OCI-LY3 (cell line): ENCODE data around the gene SCLY.
"Not testable (repeated sequence)": the region's sequence is repeated elsewhere in the genome, so short reads cannot be mapped to it uniquely, and the experiment has no call there.

ENCODE experiments used
- H2AFZ ChIP-seq: fragments of 200-600, 300-600 bp; shearing (Covaris generic); 2 replicates; pipeline ENCODE4 v1.6.0; 2014; ENCODE audit warnings: antibody characterized with exemption, low read depth, low read length
- H3K27ac ChIP-seq: fragments of 200-600, 300-600 bp; sonication (generic); 2 replicates; pipeline ENCODE4 v1.5.1; 2014; ENCODE audit warnings: mild to moderate bottlenecking, low read length, moderate library complexity, mixed read lengths
- H3K27me3 ChIP-seq: fragments of 200-600, 300-600 bp; sonication (generic); 2 replicates; pipeline ENCODE4 v1.6.1; 2014; ENCODE audit warnings: low read depth, low read length, mixed read lengths
- H3K36me3 ChIP-seq: fragments of 200-600, 300-600 bp; sonication (generic); replicated peaks from 2 replicates; pipeline ENCODE3; 2014; ENCODE audit warnings: low read depth, low read length, mixed read lengths
- H3K4me1 ChIP-seq: fragments of 300-600, 200-600 bp; sonication (generic); 2 replicates; pipeline ENCODE4 v1.6.1; 2014; ENCODE audit warnings: low read length, mixed read lengths
- H3K4me2 ChIP-seq: fragments of 200-600, 300-600 bp; sonication (generic); 2 replicates; pipeline ENCODE4 v1.6.1; 2014; ENCODE audit warnings: low read length, mixed read lengths
- H3K4me3 ChIP-seq: fragments of 300-600, 200-600 bp; sonication (generic); 2 replicates; pipeline ENCODE4 v1.5.1; 2014; ENCODE audit warnings: antibody characterized with exemption, mild to moderate bottlenecking, low read length, moderate library complexity
- H3K79me2 ChIP-seq: fragments of 300-600, 200-600 bp; shearing (Covaris generic); 2 replicates; pipeline ENCODE4 v1.6.1; 2014; ENCODE audit warnings: mild to moderate bottlenecking, low read length, mixed read lengths
- H3K9ac ChIP-seq: fragments of 300-600, 200-600 bp; shearing (Covaris generic); 2 replicates; pipeline ENCODE4 v1.6.0; 2014; ENCODE audit warnings: mild to moderate bottlenecking, low read length, moderate library complexity
- H3K9me3 ChIP-seq: fragments of 200-600, 300-600 bp; shearing (Covaris generic); 2 replicates; pipeline ENCODE4 v1.6.1; 2014; ENCODE audit warnings: low read length, mixed read lengths; ENCODE audit not compliant: insufficient read depth
- H4K20me1 ChIP-seq: fragments of 200-600, 300-600 bp; sonication (generic); 2 replicates; pipeline ENCODE4 v1.6.1; 2016; ENCODE audit warnings: low read length, mixed read lengths; ENCODE audit not compliant: insufficient read depth
- CTCF ChIP-seq: fragments of 200-600, 300-600 bp; sonication (generic); IDR thresholded peaks from 2 replicates; pipeline ENCODE4 v1.5.1; 2014; ENCODE audit warnings: antibody characterized with exemption, low read length, low read depth
- EZH2phosphoT487 ChIP-seq: fragments of 200-600 bp; shearing (Covaris generic); IDR thresholded peaks from 2 replicates; pipeline ENCODE4 v1.6.1; 2018; ENCODE audit warnings: antibody characterized with exemption, mixed run types, low read depth

SCLY gene

DNA sequence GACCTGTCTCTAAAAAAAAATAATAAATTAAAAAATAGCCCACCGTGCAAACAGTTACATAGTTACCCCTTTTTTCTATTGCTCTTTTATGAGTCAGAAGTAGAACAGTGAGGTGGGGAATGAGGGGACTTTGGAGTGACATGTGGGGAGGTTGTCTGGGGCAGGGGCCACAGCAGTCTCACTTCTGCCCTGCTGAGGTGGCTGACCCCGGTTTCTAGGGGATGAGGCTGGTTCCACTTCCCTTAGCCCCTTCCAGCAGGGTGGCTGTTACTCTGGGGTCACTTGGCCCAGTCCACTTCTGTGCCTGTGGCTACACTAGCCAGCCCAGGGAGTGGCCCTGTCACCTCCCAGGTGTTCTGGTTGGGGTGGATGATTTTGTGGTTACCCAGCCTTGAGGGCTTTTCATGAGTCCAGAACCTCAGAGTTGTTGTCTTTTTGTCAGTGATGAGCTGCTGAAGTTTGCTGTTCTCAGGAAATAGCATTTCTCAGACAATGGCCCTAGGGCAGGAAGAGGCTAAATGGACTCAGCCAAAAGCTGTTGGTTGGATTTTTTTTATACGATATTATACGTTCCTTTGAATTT lies 28.0 kb upstream of the SCLY start:
- TF ChIP-seq EZH2phosphoT487, result no peak
- no peak for TF ChIP-seq CTCF
- Histone ChIP-seq H2AFZ (no peak overlapping the region), H3K4me1 (no peaks in the 10 kb centered on the region), H4K20me1 (no peaks in the 10 kb centered on the region), H3K27me3 (no peaks in the 10 kb centered on the region), H3K9ac (no peak overlapping the region), H3K4me2 (no peak overlapping the region), H3K27ac (no peak overlapping the region), H3K9me3 (no peaks in the 10 kb centered on the region), H3K36me3 (no peaks in the 10 kb centered on the region), H3K4me3 (no peak overlapping the region), H3K79me2 (no peaks in the 10 kb centered on the region)

DNA sequence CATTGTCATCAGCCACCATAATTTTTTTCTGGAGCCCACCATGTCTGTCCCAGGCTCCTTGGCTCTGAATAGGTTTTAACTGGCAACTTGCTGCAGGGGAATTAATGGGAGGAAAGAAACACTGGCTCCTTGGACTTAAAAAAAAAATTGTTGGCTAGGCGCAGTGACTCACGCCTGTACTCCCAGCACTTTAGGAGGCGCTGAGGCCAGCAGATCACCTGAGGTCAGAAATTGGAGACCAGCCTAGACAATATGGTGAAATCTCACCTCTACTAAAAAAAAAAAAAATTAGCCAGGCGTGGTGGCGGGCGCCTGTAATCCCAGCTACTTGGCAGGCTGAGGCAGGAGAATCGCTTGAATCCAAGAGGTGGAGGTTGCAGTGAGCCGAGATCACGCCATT lies 26.8 kb upstream of the SCLY start:
- not testable (repeated sequence) for H3K4me1 ChIP-seq, H4K20me1 ChIP-seq, H3K9ac ChIP-seq, H2AFZ ChIP-seq, H3K9me3 ChIP-seq, H3K27me3 ChIP-seq, H3K4me3 ChIP-seq, H3K27ac ChIP-seq, H3K4me2 ChIP-seq, H3K79me2 ChIP-seq, H3K36me3 ChIP-seq

- Histone ChIP-seq H3K9me3 (no peaks in the 10 kb centered on the region), H3K9ac (no peak overlapping the region), H3K79me2 (no peaks in the 10 kb centered on the region), H3K27me3 (no peaks in the 10 kb centered on the region), H3K4me1 (no peaks in the 10 kb centered on the region), H3K27ac (no peak overlapping the region), H3K4me2 (no peak overlapping the region), H3K4me3 (no peak overlapping the region), H2AFZ (no peak overlapping the region), H3K36me3 (no peaks in the 10 kb centered on the region), H4K20me1 (no peaks in the 10 kb centered on the region)
- TF ChIP-seq CTCF (no peak), EZH2phosphoT487 (no peak)
Measured at GRCh38 chr2:238038203-238038602, 22.6 kb upstream of the SCLY start.

- Histone ChIP-seq H4K20me1 (no peaks in the 10 kb centered on the region), H3K9me3 (no peaks in the 10 kb centered on the region), H3K4me3 (no peak overlapping the region), H3K4me1 (no peaks in the 10 kb centered on the region), H3K9ac (no peak overlapping the region), H2AFZ (no peak overlapping the region), H3K79me2 (no peaks in the 10 kb centered on the region), H3K36me3 (no peaks in the 10 kb centered on the region), H3K4me2 (no peak overlapping the region), H3K27ac (no peak overlapping the region), H3K27me3 (no peaks in the 10 kb centered on the region)
- TF ChIP-seq CTCF, result no peak
- no peak for TF ChIP-seq EZH2phosphoT487
Measured at GRCh38 chr2:238039151-238039550, 21.6 kb upstream of the SCLY start.

GRCh38 chr2:238039985-238040384 lies 20.8 kb upstream of the SCLY start:
- Histone ChIP-seq H3K4me1 (no peaks in the 10 kb centered on the region), H3K27ac (no peak overlapping the region), H3K9ac (no peak overlapping the region), H3K27me3 (no peaks in the 10 kb centered on the region), H4K20me1 (no peaks in the 10 kb centered on the region), H3K79me2 (no peaks in the 10 kb centered on the region), H3K4me3 (no peak overlapping the region), H3K36me3 (no peaks in the 10 kb centered on the region), H3K4me2 (no peak overlapping the region), H3K9me3 (no peaks in the 10 kb centered on the region), H2AFZ (no peak overlapping the region)
- TF ChIP-seq CTCF, result no peak
